Neural cell (in vitro differentiated cells): ENCODE measurements around the gene STK24.

Source experiments
- CTCF ChIP-seq: fragments of 450-650 bp; IDR thresholded peaks from 2 replicates; pipeline ENCODE4 v1.5.1; 2014; ENCODE audit warnings: antibody characterized with exemption, mild to moderate bottlenecking, moderate library complexity; ENCODE audit not compliant: poor library complexity, severe bottlenecking
- EP300 ChIP-seq: fragments of 450-650 bp; conservative IDR thresholded peaks from 2 replicates; pipeline ENCODE4 v1.6.1; 2014; ENCODE audit warnings: antibody characterized with exemption, mild to moderate bottlenecking, moderate library complexity; ENCODE audit not compliant: poor library complexity, severe bottlenecking
- EZH2 ChIP-seq: fragments of 200-600, 300-800 bp; shearing (Covaris generic), sonication (generic); IDR thresholded peaks from 2 replicates; pipeline ENCODE4 v1.6.1; 2014; ENCODE audit warnings: antibody characterized with exemption, low read length, borderline replicate concordance, mild to moderate bottlenecking; ENCODE audit not compliant: insufficient read depth, poor library complexity, severe bottlenecking
- POLR2AphosphoS5 ChIP-seq: IDR thresholded peaks from 2 replicates; pipeline ENCODE4 v1.6.1; 2012
- REST ChIP-seq: IDR thresholded peaks from 2 replicates; pipeline ENCODE4 v1.6.1; 2012; ENCODE audit warnings: borderline replicate concordance
- SMC3 ChIP-seq: fragments of 450-650 bp; conservative IDR thresholded peaks from 2 replicates; pipeline ENCODE4 v1.6.1; 2014; ENCODE audit warnings: antibody characterized with exemption, mild to moderate bottlenecking, moderate library complexity; ENCODE audit not compliant: poor library complexity

- TF ChIP-seq CTCF (no peak), POLR2AphosphoS5 (no peak), EZH2 (no peak), EP300 (no peak), SMC3 (no peak), REST (no peak)
Measured at GRCh38 chr13:98575904-98576199, 1.1 kb downstream of the STK24 start.
